GM21447 (cell line): Measurements from ENCODE around the gene GBP2.

Source experiments
- ATAC-seq: cut with Tn5 transposase; IDR thresholded peaks from one replicate; pipeline ENCODE4 v1.9.1; 2021; ENCODE audit not compliant: unreplicated experiment

GBP2 gene

DNA sequence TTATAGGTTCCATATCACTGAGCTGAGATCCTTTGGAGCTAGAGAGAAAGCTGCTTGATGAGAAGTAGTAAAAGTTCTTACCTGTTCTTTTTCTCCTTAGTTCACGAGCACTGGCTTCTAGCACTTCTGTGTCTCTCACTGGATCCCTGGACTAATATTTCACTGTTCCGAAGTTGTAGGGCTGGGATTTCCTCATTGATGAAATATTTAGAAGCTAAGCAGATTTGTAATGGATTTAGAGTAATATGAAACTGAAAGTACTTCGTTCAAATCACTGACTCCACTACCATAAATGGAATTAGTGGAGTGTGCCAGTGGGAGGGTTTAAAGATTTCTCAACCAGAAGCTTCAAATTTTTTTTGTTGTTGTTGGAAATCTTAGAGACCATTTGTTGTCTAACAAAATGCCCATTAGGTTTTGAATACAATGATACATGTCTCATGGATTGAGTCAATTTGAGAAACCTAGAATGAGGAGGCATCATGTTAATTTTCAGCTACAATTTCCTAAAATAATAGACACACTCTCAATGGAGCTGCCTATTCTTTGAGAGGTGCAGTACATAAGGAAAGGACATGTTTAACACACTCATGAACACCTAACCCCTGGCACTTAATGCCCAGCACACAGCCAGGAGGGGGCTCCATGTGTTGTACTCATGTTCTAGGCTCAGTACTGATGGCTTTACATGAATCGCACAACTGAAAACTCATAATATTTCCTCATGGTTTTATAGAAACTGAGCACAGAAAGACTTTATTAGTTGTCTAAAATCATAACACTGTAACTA is 60.6 kb downstream of the GBP2 start, which contains the start of gene GBP1:
GBP1 (minus strand) TSS at position 130 of the 790 bp plus-strand sequence. CDS start 1,974 bp downstream, outside the sequence.
- peak; percentile 71 for ATAC-seq

GRCh38 chr1:89064632-89065031 is 61.3 kb downstream of the GBP2 start:
- ATAC-seq: peak; percentile 49

DNA sequence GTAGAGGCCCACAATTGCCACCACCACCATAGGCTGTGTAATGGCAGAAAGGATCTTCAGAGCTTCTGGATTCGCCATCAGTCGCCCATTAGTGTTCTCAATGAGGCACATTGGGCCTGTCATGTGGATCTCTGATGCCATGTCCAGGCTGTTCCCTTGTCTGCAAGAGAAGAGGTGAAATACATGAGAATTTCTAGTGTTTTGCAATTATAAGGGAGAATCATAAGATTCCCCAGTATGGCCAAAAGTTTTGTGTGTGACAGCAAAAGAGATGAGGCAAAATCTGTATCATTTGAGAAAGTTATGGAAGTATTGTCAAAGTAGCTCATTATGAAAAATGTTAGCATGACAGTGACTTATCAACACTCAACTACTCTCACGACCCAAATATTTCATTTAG is 62.8 kb downstream of the GBP2 start:
- ATAC-seq: no peak

- ATAC-seq: no peak
Observed at GRCh38 chr1:89060091-89060490, 65.8 kb downstream of the GBP2 start.
